NCI-H526 treated with DMSO at 0.1 percent for 48 hours (cell line): ENCODE measurements around the gene MYADML2.
"Not testable (repeated sequence)": the region's sequence is repeated elsewhere in the genome, so short reads cannot be mapped to it uniquely, and the experiment has no call there.

ENCODE experiments used
- DNase-seq: peaks from one replicate; lab custom pipeline; 2025; lab: John Stamatoyannopoulos, UW

Gene MYADML2, protein sequence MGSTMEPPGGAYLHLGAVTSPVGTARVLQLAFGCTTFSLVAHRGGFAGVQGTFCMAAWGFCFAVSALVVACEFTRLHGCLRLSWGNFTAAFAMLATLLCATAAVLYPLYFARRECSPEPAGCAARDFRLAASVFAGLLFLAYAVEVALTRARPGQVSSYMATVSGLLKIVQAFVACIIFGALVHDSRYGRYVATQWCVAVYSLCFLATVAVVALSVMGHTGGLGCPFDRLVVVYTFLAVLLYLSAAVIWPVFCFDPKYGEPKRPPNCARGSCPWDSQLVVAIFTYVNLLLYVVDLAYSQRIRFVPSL

DNA sequence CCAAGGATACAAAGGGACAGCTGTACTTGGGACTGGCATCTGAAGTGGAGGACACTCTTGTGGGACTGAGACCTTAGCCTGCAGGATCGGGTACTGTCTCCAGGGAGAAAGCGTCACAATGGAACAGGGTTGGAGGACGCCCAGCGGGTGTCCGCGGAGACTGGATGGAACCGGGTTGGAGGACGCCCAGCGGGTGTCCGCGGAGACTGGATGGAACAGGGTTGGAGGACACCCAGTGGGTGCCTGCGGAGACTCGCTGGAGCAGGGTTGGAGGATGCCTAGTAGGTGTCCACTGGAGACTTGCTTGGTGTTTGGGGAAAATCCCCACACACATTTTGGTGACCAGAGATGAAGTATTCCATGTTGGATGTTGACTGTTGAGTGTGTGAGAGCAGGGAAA is at the start of gene MYADML2:
Gene MYADML2 (minus strand): TSS at position 45 of the 400 bp plus-strand sequence. CDS start 5,492 bp downstream, outside the sequence.
- DNase-seq, result no peak

DNA sequence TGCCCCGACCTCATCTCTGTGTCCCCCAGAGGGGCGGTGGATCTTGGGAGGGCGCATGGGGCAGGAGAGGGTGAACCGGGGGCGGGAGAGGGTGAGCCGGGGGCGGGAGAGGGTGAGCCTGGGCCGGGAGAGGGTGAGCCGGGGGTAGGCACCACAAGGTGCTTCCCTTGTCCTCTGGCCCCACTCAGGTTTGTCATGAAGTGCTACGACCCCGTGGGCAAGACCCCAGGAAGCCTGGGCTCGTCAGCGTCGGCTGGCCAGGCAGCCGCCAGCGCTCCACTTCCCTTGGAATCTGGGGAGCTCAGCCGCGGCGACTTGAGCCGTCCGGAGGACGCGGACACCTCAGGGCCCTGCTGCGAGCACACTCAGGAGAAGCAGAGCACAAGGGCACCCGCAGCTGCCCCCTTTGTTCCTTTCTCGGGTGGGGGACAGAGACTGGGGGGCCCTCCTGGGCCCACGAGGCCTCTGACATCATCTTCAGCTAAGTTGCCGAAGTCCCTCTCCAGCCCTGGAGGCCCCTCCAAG is 49.3 kb upstream of the MYADML2 start:
- no peak for DNase-seq

DNA sequence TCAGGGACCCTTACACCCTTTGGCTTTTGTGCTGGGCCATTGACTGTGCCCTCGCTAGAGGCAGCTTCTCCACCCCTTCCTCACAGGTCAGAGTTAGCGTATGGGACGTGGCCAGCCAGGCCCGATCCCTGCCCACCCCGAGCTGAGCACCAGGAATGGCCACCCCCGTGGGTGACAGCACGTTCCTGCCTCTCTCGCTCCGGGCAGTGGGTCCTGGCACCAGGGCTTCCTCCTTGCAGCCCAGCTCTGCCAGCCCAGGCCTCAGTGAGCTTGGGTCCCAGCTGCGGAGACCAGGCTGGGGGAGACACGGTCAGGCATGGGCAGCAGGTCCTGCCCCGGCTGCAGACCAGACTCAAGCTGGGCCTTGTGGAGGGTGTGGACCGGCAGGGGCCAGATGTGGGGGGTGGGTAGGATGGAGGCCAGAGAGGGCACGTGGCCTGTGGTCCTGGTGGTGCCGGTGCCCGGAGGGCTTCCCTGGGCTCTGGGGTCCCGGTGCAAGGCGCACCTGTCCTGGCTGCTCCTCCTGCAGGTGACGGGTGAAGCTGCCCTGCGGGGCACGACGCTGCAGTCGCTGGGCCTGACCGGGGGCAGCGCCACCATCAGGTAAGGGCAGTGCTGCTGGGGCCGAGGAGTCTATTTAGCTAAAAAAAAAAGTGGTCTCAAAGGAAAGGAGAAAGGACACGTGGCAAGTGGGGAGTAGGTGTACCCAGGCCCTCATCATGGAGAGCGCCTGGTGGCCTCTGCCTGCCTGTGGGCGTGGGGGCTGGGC is 48.6 kb upstream of the MYADML2 start:
- no peak for DNase-seq

DNA sequence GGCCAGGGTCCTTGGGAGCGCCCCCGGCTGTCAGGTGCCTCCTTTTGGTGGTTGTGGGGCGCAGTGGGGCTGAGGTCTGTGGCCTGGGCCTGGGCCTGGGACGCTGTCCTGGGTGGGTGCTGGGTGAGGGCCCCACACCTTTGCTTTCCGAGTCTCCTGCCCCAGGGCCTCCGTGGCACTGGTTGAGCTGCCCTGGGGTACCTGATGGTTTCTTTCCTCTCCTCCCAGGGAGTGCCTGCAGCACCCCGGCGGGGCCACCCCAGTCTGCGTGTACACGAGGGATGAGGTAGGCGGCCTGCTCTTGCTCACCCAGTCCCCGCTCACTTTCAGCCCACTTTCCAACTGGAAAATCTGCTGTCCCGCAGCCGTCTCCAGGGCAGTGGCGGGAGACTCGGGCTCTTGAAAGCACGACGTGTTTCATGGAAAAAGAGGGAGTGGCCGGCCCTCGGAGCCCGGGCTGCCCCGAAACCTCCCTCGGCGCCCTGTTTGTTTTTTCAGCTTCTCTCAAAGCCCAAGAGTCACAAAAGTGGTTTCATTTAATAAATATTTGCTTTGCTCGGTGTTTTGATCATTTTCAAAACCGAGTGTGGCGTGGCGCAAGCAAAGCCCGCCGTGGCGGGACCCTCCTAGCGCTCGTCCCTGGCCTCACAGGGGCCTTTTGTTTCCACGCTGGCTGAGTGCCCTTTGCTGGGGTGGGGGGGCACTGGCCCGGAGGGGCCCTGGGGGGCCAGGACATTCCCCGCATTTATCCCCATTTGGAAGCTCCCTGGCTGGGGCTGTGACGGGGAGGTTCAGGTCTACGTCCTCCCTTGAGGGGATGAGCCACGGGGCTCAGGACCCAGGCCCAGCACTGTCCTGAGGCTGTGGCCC is 47.8 kb upstream of the MYADML2 start:
- DNase-seq, result no peak

DNA sequence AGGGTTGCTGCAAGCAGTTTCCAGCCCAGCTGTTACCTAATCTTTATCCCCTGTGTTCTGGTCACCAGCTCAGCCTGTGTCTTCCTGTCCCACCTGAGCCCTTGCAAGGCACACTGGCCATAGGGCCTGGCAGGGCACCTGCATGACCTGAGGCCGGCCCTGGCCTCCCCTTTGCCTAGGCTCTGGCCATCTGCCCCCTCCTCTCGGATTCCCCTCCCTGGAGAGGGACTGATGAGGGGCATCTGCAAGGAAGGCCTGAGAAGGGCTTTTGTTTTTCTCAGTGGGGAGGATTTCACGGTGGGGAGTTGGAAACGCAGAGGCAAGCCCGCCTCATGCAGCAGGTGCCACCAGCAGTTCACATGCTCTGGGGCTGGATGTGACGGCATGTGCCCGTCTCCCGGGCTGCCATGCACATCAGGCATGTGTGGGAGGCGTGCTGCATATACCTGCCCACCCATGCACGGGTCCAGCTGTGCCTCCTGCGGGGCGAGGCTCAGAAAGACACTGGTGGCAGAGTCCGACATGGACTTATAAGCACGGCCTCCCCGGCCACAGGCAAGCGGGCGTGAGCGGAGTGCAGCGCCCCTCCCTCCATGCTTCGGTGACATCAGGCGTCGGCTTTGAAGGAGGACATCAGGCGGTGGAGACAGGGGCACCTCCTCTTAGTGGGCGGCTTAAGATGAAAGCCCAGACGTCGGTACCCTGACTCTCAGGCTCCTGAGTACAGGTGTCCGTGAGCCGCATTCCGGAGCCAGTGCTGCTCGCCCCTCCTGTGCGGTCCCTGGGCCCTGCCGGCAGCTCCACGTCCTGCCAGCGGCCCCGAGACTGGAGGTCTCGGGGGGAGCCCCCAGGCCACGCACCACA is 46.9 kb upstream of the MYADML2 start:
- DNase-seq, result no peak

DNA sequence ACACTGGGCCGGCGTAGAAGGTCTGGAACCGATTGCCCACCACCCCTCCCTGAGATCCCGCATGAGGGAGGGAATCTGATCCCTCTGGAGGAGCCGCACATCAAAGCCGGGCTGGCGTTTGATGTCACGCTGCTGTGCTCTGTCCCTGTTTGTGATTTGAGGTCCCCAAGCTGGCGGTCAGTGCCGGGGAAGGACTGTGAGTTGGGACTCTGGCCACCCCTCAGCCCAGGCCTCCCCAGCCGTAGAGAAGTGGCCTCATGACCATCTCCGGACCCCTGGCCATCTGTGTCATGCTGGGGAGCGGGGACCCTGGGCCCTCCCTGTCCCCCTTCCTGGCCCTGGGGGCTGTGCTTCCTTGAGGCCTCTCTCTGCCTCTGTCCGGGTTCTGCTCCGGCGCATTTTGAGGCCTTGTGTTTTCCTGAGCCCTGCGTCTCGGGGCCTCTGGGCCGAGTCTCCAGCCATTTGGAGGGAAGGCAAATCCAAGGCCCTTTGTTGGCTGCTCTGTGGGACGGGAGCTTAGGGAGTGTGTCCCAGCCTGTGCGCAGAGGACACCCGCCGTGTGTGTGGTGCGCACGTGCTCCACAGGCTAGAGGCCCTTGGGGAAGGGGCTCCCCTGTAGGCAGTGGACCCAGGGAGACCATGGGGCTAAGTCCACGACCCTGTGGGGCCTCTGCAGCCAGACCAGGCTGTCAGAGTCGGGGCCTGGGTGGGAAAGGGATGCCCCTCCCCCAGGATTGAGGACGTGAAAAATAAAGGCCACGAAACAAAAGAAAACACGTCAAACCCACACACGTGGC is 45.5 kb upstream of the MYADML2 start:
- no peak for DNase-seq

DNA sequence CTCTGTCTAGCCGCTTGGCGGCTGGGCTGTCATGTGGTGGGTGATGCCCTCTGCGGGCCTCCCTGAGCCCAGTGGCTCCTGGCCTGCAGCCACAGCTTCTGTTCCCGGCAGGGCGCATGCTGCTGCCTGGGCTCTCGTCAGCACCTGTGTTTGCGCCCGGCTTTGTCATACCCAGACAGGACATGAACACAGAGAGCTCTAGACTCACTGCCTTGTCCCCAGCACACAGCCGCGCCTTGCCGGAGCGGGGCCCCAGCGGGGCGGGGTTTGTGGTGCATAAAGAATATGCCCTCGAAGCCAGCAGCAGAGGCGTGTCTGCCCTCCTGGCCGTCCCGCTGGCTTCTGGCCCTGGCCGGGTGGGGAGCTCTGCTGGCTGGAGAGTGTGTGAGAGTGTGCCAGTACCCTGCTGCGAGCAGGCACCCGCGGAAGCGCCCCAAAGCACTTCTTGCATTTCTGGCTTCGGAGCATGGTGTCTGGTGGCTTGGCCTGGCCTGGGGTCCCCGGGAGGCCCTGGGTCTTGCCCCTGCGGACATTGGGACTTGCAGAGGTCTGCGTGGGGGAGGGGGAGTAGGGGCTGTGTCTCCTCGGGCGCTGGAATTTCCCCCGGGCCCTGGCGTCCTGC is 44.8 kb upstream of the MYADML2 start:
- DNase-seq, result no peak

DNA sequence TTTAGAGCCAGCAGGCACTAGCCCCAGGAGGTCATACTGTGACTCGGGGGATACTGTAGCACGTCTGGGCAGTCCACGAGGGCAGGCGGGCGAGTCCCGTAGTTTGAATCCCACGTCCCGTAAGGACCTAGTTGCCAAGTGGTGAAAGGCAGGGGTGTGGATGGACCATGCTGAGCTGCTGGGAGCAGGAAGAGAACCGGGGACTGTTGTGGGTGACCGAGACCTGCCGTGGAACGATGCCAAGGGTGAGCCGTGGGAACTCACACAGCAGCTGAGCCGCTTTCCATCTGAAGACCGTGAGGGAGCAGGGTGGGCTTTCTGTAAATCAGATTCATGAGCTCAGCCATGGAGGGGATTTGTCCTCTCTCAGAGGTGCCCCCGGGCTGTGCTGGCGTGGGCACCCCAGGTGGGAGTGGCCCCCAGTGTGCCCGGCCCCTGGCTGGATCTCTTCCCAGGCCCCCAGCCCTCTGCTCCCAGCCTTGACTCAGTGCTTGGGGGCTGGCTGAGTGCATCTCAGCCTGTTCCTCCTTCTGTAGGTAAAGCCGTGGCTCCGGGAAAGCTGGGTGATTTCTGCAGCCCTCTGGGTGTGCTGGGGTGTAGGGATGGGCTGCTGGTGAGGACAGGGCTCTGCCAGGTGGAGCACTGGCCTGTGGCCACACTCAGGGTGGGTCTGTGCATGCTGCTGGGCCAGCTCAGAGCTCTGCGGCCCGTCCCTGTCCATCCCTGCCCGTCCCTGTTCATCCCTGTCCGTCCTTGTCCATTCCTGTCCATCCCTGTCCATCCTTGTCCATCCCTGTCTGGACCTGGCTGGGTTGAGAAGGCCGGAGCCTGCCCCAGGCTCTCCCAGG is 44.0 kb upstream of the MYADML2 start:
- no peak for DNase-seq

DNA sequence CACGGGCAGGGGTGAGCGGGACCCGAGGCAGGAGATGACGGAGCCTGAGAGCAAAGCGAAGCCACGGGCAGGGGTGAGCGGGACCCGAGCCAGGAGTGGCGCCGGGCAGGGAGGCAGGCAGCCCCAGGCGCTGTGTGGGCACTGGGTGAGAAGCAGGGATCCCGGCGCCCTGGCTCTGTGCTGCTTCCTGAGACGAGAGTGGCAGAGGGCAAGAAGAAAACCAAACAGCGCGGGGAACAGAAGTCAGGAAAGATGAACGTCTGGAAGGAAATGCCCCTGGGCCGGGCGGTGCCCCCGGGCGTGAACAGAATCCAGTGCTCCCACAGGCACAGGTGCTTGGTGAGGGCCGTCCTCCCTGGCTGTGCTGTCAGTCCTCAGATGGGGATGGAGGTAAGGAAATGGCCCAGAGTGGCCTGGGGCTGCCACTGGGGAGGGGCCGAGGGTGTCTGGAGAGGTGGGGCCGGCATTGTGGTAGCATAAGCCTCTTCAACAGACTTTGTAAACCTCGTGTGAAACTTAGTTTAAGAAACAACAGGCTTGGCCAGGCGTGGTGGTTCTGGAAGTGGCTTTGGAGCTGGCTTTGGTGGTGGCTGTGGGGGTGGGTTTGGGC is 40.2 kb upstream of the MYADML2 start:
- no peak for DNase-seq

DNA sequence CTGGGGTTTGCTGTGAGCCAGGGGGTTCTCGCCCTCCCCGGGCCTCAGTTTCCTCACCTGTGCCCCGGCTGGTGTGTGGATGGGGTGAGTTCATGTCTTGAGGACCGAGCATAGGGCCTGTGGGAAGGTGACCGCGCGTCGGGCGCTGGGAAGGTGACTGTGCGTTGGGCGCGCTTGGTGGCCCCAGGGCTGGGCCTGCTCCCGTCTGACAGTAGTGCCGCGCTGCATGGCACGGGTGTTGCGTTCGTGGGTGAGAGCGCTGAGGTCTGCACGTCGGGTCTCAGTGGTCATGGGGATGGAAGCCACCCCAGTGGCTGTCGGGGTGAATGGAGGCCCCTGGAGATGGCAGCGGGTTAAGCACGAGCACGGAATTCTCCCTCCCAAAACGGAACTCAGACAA is 39.6 kb upstream of the MYADML2 start:
- no peak for DNase-seq

DNA sequence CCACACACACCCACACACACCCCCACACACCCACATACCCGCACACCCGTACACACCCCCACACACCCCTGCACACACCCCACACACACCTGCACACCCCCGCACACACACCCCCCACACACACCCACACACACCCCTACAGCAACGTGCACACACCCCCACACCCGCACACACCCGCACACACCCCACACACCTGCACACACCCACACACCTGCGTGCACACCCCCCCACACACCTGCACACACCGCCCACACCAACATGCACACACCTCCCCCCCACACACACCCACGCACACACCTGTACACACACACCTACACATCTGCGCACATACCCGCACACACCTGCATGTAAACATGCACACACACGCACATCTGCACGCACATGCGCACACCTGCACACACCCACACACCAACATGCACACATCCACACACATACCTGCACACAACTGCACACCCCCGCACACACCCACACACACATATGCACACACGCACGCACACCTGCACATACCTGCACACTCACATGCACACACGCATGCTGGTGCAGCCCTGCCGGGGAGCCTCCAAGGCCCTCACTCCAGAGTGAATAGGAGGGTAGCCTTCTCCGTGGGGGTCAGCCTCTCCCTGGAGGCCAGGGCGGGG is 37.9 kb upstream of the MYADML2 start:
- DNase-seq, result no peak

DNA sequence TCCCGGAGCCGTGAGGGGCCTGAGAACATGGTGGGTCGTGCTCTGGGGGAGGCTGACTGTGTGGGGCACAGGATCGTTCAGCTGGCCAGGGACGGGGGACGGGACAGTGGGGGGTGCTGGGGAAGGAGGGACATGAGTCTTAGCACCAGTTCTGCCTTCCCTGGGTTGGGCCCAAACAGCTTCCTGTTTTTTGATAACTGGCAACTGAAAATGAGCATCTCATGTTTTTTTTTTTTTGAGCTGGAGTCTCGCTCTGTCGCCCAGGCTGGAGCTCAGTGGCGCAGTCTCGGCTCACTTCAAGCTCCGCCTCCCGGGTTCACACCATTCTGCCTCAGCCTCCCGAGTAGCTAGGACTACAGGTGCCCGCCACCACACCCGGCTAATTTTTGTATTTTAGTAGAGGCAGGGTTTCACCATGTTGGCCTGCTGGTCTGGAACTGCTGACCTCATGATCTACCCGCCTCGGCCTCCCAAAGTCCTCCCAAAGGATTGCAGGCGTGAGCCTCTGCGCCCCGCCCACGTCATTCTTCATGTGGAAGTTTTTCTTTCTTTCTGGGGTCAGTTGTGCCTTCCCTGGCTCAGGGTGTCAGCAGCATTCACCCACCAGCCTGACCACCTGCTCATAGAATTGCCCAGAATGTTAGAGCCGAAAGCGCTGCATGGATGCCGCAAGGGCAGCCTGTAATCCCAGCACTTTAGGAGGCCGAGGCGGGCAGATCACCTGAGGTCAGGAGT is 36.8 kb upstream of the MYADML2 start:
- no peak for DNase-seq

DNA sequence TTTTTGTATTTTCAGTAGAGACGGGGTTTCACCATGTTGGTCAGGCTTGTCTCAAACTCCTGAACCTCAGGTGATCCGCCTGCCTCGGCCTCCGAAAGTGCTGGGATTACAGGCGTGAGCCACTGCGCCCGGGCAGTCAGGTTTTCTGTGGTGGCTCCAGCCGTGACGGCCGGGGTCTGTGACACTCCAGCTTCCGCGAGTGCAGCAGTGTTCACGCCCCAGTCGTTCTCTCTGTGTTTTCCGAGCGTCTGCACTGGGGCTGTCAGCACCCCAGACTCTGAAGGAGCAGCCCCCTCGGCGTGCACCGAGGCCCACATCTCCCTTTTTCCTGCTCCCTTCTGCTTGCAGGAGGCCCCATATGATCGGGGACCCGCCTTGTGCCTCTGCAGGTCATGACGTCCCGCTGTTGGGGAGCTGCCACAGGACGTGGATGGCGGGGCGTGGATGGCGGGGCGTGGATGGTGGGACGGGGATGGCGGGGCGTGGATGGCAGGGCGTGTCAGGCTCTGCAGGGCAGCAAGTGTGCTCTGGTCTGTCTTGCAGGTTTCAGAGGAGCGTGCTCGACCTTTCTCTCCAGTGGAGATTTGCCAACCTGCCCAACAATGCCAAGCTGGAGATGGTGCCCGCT is 36.1 kb upstream of the MYADML2 start:
- DNase-seq, result no peak

DNA sequence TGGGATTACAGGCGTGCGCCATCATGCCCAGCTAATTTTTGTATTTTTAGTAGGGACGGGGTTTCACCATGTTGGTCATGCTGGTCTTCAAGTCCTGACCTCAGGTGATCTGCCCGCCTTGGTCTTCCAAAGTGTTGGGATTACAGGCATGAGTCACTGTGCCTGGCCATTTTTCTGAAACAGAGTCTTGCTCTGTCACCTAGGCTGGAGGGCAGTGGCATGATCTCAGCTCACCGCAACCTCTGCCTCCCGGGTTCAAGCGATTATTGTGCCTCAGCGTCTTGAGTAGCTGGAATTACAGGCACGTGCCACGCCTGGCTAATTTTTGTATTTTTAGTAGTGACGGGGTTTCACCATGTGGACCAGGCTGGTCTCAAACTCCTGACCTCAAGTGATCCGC is 34.5 kb upstream of the MYADML2 start:
- DNase-seq, result not testable (repeated sequence)

DNA sequence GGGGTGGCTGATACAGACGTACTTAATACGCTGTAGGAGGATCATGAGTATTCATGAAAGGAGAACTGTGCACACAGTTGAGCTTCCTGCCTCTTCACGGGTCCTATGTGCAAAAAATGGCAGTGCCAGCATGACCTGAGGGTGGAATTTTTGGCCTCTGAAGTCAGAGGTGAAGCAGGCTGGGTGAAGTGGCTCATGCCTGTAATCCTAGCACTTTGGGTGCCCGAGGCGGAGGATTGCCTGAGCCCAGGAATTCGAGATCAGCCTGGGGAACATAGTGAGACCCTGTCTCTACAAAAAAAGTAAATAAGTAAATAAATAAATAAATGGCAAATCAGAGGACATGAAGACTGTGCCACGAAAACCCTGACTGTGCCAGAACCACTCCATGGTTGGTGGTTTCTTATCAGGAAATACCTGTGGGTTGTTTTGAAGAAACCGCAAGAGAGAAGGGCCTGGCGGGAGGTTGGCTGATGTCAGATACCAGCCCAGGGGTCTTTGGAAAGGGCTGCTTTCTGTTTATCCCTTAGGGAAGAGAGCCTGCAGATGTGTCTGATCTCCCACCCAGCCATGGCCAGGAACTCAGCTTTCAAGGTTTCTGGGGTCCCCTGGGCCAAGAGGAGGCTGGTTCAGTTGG is 33.8 kb upstream of the MYADML2 start:
- DNase-seq, result no peak

DNA sequence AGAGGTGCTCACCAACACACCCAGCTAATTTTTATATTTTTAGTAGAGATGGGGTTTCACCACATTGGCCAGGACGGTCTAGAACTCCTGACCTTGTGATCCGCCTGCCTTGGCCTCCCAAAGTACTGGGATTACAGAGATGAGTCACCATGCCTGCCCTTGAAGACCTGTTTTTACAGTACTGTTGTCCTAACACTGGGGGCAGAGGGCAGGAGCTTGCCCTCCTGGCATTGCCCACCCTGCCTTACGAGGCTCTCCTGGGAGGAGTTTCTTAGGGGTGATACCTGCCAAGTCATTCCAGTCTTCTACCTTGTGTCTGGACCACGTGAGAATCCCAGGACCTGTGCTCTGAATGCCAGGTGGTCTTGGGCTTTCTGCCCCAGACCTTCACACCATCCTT is 33.1 kb upstream of the MYADML2 start:
- DNase-seq, result no peak
